ENCODE measurements around the gene ITPRID1. TPM values are rescaled to one million over a fixed set of nuclear protein-coding genes. Genes with fewer than 3 reads are reported as not detected.
A peak's percentile ranks its signal among the peaks of the same experiment; 100 is the strongest.

ITPRID1 gene
- total RNA-seq, 3 donors from 2014 or later, result 1.7 to 2.4 (median 2.3) TPM

DNA sequence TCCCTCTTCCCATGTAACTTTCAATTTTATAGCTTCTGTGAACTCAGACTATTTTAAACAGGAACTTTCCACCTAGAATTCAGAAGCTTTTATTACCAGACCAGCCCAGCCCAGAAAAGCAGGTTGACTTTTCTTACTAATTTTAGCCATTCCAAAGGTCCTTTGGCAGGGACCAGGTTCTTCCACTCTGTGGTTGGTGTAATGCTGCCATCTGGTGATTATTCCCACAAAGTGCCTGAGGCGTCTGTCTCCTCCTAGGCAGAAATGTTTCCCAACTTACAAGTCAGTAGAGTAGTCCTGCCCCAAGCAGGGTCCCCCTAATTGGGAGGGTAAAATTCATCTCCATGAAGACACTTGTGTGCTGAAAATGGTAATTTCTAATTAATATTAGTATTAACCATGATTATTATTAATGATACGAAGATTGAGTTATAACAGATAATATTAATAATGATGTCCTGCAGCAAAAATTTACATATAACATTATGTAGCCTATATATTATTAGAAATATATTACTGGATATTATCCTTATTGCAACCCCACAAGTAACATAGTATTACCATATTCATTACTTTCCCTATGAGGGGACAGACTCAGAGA, 120.1 kb downstream of the ITPRID1 start:
- intact Hi-C loops (cut with DNase I, micrococcal nuclease), result loop anchor here in 1 of 2 donors (5.0 kb wide), 1 partner anchor 192 kb away; no protein-coding TSS in a partner anchor
- H3K36me3 ChIP-seq (ENCODE audit: low read depth), result no peaks in the 10 kb centered on the region
- ATAC-seq (peak; percentile 99), DNase-seq (peak in 2 of 3 donors; percentile 48 to 75)
- no peaks in the 10 kb centered on the region for H3K9me3 ChIP-seq
- no peak overlapping the region for H3K4me3 ChIP-seq
- TF ChIP-seq CTCF (IDR thresholded peaks at IDR 0.05), result peak; percentile 66
- no peaks in the 10 kb centered on the region for H3K4me1 ChIP-seq (ENCODE audit: low read depth)

DNA sequence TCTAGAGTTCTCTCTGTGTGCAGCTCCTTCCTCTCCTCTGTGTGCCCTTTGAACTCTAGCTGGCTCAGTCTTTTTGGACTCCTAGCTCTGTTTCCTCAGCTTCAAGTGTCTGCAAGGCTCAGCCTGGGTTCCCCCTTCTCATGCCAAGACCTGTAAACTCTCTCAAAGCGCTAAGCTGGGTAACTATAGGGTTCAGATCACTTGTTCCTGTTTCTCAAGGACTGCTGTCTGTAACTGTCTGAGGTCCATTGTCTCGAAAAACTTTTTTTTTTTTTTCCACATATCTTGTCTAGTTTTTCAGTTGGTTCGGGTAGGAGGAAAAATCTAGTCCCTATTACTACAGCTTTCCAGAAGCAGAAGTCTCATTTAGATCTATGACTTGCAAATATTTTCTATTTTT, 126.5 kb downstream of the ITPRID1 start:
- Histone ChIP-seq H3K4me3 (no peak overlapping the region), H3K36me3 (ENCODE audit: low read depth) (no peaks in the 10 kb centered on the region), H3K9me3 (no peaks in the 10 kb centered on the region), H3K4me1 (ENCODE audit: low read depth) (no peaks in the 10 kb centered on the region)
- intact Hi-C loops (cut with DNase I, micrococcal nuclease), result no loop called here
- TF ChIP-seq CTCF (IDR thresholded peaks at IDR 0.05), result no peak
- DNase-seq, result no peak
- ATAC-seq, result no peak

GRCh38 chr7:31642681-31643115, 128.8 kb downstream of the ITPRID1 start:
- H3K36me3 ChIP-seq (ENCODE audit: low read depth), result no peaks in the 10 kb centered on the region
- DNase-seq (no peak), ATAC-seq (no peak)
- no peaks in the 10 kb centered on the region for H3K4me1 ChIP-seq (ENCODE audit: low read depth)
- intact Hi-C loops (cut with DNase I, micrococcal nuclease), result no loop called here
- no peaks in the 10 kb centered on the region for H3K9me3 ChIP-seq
- H3K4me3 ChIP-seq, result no peak overlapping the region
- no peak for TF ChIP-seq CTCF (IDR thresholded peaks at IDR 0.05)

DNA sequence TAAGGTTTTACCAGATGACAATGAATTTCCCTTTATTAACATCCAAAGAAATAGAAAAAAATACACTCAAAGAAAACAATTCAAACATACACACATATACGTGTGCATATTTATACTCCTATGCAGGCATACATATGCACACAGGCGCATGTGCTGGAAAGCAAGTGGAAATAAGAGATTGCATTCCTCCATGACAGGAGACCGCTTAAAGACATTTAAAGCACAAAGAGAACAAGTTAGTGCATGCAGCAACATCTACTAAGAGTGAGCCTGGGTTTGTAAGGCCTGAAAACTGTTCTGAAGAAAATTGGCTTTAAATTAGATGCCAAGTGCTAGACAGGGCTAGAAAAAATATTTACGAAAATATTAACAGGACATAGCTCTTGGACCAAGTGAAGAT, 133.1 kb downstream of the ITPRID1 start:
- Histone ChIP-seq H3K4me3 (no peak overlapping the region), H3K9me3 (no peaks in the 10 kb centered on the region), H3K4me1 (ENCODE audit: low read depth) (no peaks in the 10 kb centered on the region), H3K36me3 (ENCODE audit: low read depth) (no peaks in the 10 kb centered on the region)
- intact Hi-C loops (cut with DNase I, micrococcal nuclease), result no loop called here
- no peak for ATAC-seq
- no peak for DNase-seq
- no peak for TF ChIP-seq CTCF (IDR thresholded peaks at IDR 0.05)

GRCh38 chr7:31647511-31647910, 133.6 kb downstream of the ITPRID1 start:
- no peaks in the 10 kb centered on the region for H3K9me3 ChIP-seq
- no peaks in the 10 kb centered on the region for H3K4me1 ChIP-seq (ENCODE audit: low read depth)
- no peaks in the 10 kb centered on the region for H3K36me3 ChIP-seq (ENCODE audit: low read depth)
- no peak for TF ChIP-seq CTCF (IDR thresholded peaks at IDR 0.05)
- ATAC-seq (no peak), DNase-seq (no peak)
- intact Hi-C loops (cut with DNase I, micrococcal nuclease), result no loop called here
- H3K4me3 ChIP-seq, result no peak overlapping the region

DNA sequence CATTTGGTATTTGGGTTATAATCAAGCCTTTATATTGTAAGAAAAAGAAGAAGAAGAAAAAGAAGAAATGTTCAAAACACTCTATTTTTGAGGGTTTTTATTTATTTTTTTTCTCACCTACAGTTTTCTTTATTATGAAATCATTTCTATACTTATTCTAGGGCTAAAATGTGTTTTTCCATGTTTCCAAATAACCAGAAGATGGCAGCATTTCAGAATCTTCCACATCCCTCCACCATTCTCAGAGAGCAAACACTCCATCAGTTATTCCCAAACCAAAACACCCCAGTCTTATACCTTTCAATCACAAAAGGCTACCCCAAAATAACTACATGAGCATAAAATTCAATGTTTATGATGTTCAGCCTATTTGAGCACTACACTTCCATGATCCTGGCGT, 134.4 kb downstream of the ITPRID1 start:
- no peak overlapping the region for H3K4me3 ChIP-seq
- TF ChIP-seq CTCF (IDR thresholded peaks at IDR 0.05), result no peak
- no peak for DNase-seq
- ATAC-seq, result no peak
- intact Hi-C loops (cut with DNase I, micrococcal nuclease), result no loop called here
- H3K4me1 ChIP-seq (ENCODE audit: low read depth), result no peaks in the 10 kb centered on the region
- H3K36me3 ChIP-seq (ENCODE audit: low read depth), result no peaks in the 10 kb centered on the region
- no peaks in the 10 kb centered on the region for H3K9me3 ChIP-seq
